ENCODE data around the gene ITPRIPL2.

- TF ChIP-seq SUZ12 (IDR thresholded peaks at IDR 0.05) (no peak), SP1 (IDR thresholded peaks at IDR 0.05) (no peak), CTBP1 (IDR thresholded peaks at IDR 0.05; ENCODE audit: borderline replicate concordance) (no peak), LEF1 (IDR thresholded peaks at IDR 0.05; ENCODE audit: borderline replicate concordance) (no peak), L3MBTL2 (conservative IDR thresholded peaks at IDR 0.05) (peak; percentile 35), FOXA1 (IDR thresholded peaks at IDR 0.05) (no peak), ZNF384 (IDR thresholded peaks at IDR 0.05) (0 out of 2 replicates have a peak, but pooled peaks have one; percentile 14), TARDBP (IDR thresholded peaks at IDR 0.05) (no peak), FOXK2 (IDR thresholded peaks at IDR 0.05) (no peak), FOXM1 (IDR thresholded peaks at IDR 0.05; ENCODE audit: borderline replicate concordance) (no peak), HDGF (IDR thresholded peaks at IDR 0.05; ENCODE audit: borderline replicate concordance) (no peak), PKNOX1 (IDR thresholded peaks at IDR 0.05) (peak; percentile 92)
Measured at GRCh38 chr16:19094542-19095365, 19.0 kb upstream of the ITPRIPL2 start.
